Neutrophil (primary cell): ENCODE results near the gene CACNA1C.

Source experiments
- H3K27ac ChIP-seq: fragments of 200-600 bp; sonication (generic); 2 replicates; pipeline ENCODE4 v1.5.1; 2016; ENCODE audit warnings: mild to moderate bottlenecking, moderate library complexity
- H3K27me3 ChIP-seq: fragments of 200-600 bp; sonication (generic); 2 replicates; pipeline ENCODE4 v1.6.0; 2016; ENCODE audit warnings: mild to moderate bottlenecking
- H3K36me3 ChIP-seq: fragments of 200-600 bp; sonication (generic); 2 replicates; pipeline ENCODE4 v1.5.1; 2017
- H3K4me1 ChIP-seq, 2 experiments: fragments of 200-600 bp in 1 of 2; sonication (generic) in 1 of 2; 1 replicate in 1 of 2; 2 replicates in 1 of 2; pipeline versions ENCODE4 v1.5.1 to v1.6.1; 2013 to 2016; ENCODE audit warnings: low read depth in 1 of 2, low read length in 1 of 2, mild to moderate bottlenecking in 1 of 2, moderate library complexity in 1 of 2; ENCODE audit not compliant: control insufficient read depth in 1 of 2, insufficient read depth in 1 of 2
- H3K4me3 ChIP-seq, 2 experiments: fragments of 200-600 bp in 1 of 2; sonication (generic) in 1 of 2; 1 replicate in 1 of 2; 2 replicates in 1 of 2; pipeline ENCODE4 v1.5.1; 2013 to 2016; ENCODE audit warnings: low read depth in 1 of 2, low read length in 1 of 2, mild to moderate bottlenecking in 1 of 2, moderate library complexity in 1 of 2
- H3K9me3 ChIP-seq: fragments of 200-600 bp; sonication (generic); 2 replicates; pipeline ENCODE4 v1.5.1; 2016
- TF ChIP-seq, protein P1 (sequence below): fragments of 200-600 bp; sonication (generic); IDR thresholded peaks from 2 replicates; pipeline ENCODE4 v1.5.1; 2016; ENCODE audit warnings: antibody characterized with exemption

The CACNA1C gene

DNA sequence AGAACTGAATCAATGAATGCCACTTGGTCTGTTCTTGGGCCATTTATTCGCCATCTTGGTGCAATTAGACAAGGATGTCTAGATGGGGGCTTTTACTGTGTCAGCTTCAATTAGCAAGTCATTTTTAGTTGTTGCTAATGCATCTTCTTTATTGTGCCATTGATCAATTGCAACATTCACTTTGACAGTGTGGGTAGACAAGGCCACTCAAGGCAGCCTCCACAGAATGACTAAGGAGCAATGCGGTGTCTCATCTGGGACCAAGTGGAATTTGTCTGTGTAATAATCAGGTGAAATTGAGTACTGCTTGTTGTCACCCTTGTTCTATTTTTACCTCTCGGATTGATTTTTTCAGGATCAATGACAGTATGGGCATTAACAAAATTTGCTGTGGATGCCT is 275.9 kb downstream of the CACNA1C start:
- peaks cover 5% of the 10 kb centered on the region in 2 experiments for H3K4me1 ChIP-seq
- H3K9me3 ChIP-seq, result no peaks in the 10 kb centered on the region
- TF ChIP-seq, protein P1, sequence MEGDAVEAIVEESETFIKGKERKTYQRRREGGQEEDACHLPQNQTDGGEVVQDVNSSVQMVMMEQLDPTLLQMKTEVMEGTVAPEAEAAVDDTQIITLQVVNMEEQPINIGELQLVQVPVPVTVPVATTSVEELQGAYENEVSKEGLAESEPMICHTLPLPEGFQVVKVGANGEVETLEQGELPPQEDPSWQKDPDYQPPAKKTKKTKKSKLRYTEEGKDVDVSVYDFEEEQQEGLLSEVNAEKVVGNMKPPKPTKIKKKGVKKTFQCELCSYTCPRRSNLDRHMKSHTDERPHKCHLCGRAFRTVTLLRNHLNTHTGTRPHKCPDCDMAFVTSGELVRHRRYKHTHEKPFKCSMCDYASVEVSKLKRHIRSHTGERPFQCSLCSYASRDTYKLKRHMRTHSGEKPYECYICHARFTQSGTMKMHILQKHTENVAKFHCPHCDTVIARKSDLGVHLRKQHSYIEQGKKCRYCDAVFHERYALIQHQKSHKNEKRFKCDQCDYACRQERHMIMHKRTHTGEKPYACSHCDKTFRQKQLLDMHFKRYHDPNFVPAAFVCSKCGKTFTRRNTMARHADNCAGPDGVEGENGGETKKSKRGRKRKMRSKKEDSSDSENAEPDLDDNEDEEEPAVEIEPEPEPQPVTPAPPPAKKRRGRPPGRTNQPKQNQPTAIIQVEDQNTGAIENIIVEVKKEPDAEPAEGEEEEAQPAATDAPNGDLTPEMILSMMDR, result no peak
- no peaks in the 10 kb centered on the region for H3K27me3 ChIP-seq
- no peak overlapping the region for H3K4me3 ChIP-seq
- no peaks in the 10 kb centered on the region for H3K36me3 ChIP-seq
- no peak overlapping the region for H3K27ac ChIP-seq

DNA sequence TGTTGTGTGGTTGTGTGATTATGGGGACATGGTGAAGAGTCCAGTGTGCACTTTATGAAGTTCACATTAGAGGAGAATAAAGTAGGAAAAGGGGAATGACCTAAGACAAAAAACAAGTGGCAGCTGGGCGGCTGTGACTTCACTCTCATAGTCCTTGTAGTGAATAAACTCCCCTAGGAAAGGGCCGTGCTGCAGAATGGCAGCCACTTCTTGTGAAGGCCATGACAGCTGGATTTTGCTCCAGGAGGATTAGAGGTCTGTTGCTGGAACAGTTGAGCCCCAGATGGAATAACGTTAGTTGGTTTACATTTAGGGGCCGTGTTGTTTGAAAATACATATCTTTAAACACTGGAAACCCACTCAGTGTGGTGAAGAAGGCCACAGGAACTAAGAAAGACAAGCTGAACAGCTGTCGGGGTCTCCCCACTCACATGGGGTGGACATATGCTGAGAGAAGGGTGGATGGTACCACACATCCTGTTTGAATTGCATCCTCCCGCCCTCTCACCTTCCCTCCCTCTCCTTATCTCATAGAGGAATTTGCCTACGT is 276.9 kb downstream of the CACNA1C start:
- TF ChIP-seq, protein P1, result no peak
- Histone ChIP-seq H3K27ac (no peak overlapping the region), H3K27me3 (no peaks in the 10 kb centered on the region), H3K36me3 (no peaks in the 10 kb centered on the region), H3K9me3 (no peaks in the 10 kb centered on the region), H3K4me3 (no peak overlapping the region), H3K4me1 (peaks cover 5% of the 10 kb centered on the region in 2 experiments)

DNA sequence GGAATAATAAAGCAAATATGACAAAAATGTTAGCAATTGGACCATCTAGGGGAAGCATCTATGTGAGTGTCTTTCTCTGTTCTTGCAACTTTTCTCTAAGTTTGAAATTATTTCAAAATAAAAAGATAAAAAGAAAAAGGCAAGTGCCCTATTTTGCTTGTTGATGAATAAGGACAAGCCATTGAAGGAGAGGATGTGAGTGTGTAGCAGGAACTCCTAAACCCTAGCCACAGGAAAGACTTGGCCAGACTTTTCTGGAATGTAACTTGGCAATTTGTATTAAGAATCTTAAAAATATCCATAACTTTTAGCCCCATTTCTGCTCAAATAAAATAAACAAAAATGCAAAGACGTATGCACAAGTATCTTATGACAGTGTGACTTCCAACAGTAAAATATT is 279.4 kb downstream of the CACNA1C start:
- Histone ChIP-seq H3K9me3 (no peaks in the 10 kb centered on the region), H3K27me3 (no peaks in the 10 kb centered on the region), H3K4me1 (peaks cover 12 to 13% of the 10 kb centered on the region in 2 experiments), H3K36me3 (no peaks in the 10 kb centered on the region), H3K27ac (no peak overlapping the region), H3K4me3 (no peak overlapping the region)
- TF ChIP-seq, protein P1, result no peak

DNA sequence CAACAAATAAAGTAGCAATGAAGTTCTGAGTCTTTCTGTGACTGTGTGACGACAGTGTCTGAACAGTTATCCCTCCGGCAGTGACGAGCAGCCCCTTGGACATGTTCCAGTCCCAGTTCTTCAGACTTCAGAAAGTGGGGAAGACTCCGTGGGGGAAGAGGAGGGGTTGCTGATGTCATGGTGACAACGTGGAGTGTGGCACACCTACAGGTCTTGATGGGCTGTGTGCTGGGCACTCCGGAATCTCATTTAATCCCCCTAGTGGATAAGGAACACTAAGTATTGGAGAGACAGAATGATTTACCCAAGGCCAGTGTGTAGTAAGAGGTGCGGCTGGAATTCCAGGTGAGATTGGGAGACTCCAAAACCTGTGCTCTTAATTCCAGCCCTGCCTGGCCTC is 280.2 kb downstream of the CACNA1C start:
- peaks cover 10 to 12% of the 10 kb centered on the region in 2 experiments for H3K4me1 ChIP-seq
- H3K36me3 ChIP-seq, result no peaks in the 10 kb centered on the region
- TF ChIP-seq, protein P1, result no peak
- H3K27me3 ChIP-seq, result no peaks in the 10 kb centered on the region
- H3K27ac ChIP-seq, result no peak overlapping the region
- H3K4me3 ChIP-seq, result no peak overlapping the region
- no peaks in the 10 kb centered on the region for H3K9me3 ChIP-seq

DNA sequence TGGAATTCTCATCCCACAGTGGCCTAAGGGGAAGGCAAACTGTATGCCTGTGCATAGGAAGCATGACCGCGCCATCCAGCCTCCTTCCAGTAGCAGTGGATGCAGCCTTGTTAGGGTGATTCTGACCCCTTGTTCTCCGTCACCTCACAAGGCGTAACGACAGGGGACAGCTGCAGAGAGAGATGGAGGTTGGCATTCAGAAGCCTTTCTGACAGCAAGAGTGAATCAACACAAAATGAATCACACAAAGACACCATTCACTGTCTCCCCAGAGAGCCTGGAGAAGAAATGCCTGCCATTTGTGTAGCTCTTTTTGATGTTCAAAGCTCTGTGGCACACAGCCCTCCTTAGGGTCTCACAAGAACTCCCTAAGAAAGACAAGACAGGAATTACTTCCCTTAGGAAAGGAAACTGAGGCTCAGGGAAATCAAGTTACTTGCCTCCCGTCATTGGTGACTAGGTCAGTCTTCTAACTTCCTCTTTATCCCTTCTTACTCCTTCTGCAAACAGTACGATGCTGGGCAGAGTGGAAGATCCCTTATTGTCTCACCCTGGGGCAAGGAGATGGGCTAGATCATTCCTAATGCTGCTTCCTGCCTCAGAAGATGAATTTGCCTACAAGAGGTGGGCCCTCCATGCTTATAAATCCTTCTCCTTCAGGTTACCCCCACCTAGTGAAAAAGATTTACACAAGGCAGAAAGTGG is 280.9 kb downstream of the CACNA1C start:
- H3K4me1 ChIP-seq, result peaks cover 13 to 15% of the 10 kb centered on the region in 2 experiments
- TF ChIP-seq, protein P1, result no peak

More for the DNA sequence above, 280.9 kb downstream of the CACNA1C start:
- Histone ChIP-seq H3K36me3 (no peaks in the 10 kb centered on the region), H3K27me3 (no peaks in the 10 kb centered on the region), H3K9me3 (no peaks in the 10 kb centered on the region), H3K27ac (no peak overlapping the region), H3K4me3 (no peak overlapping the region)
